Left hindlimb (tissue), 1 donor: ENCODE results near the gene MIER3.

Experiments used
- DNase-seq: peaks from one replicate; pipeline ENCODE4 v3.0.0-alpha.2; 2018

Gene MIER3

DNA sequence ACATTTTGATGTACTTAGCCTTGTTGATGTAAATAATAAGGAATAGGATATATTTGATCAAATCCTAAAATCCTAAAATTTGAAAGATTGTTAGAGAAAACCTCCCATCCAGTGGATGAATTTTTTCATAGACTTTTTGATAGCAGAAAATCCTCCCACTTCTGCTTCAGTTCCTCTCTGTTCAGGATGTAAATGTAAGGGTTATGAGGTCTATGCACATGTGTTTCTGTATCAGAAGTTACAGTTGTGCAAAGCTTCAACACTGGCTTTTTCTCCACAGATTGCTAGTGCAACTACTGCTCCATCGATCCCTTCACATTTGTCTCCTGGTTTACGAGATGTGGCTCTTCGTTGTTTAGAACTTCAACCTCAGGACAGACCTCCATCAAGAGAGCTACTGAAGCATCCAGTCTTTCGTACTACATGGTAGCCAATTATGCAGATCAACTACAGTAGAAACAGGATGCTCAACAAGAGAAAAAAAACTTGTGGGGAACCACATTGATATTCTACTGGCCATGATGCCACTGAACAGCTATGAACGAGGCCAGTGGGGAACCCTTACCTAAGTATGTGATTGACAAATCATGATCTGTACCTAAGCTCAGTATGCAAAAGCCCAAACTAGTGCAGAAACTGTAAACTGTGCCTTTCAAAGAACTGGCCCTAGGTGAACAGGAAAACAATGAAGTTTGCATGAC is 58.5 kb downstream of the MIER3 start:
- no peak for DNase-seq

DNA sequence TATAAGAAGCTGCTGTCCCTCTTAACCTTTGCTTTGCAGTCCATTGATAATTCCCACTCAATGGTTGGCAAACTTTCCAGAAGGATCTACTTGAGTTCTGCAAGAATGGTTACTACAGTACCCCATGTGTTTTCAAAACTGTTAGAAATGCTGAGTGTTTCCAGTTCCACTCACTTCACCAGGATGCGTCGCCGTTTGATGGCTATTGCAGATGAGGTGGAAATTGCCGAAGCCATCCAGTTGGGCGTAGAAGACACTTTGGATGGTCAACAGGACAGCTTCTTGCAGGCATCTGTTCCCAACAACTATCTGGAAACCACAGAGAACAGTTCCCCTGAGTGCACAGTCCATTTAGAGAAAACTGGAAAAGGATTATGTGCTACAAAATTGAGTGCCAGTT is 70.4 kb downstream of the MIER3 start:
- no peak for DNase-seq

DNA sequence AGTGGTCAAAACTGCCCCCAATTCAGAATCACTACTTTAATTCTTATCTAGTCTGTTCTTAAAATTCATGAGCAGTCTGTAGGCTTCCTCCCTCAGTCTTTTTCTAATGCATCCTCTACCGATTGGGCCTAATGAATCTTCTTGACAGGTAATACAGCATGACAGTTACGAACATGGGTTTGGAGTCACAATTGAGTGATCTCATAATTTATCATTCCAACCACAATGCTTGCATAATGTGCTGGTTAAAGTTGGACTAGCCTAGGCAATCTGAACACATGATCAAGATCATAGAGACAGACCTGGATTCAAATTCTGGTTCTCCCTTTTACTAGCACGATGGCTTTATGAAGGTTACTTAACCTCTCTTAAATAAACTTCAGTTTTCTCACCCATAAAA is 75.6 kb downstream of the MIER3 start:
- DNase-seq = no peak

DNA sequence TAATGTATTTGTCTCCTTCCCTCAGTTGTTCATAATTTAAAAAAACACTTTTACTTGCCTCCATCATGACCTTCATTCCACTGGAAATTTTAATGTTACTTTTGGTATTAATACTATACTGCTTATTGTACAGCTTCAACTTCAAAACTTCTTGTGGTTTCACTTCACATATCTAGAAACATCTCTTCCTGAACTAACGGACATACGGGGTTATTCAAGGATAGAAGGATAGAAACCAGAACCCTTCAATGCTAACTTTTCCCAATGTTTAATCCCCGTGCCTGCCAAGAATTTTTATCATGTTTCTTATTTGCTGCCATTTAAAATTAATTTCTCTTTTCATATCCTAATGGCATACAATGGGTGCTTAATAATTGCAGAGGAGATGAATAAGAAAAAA is 78.9 kb downstream of the MIER3 start:
- no peak for DNase-seq

DNA sequence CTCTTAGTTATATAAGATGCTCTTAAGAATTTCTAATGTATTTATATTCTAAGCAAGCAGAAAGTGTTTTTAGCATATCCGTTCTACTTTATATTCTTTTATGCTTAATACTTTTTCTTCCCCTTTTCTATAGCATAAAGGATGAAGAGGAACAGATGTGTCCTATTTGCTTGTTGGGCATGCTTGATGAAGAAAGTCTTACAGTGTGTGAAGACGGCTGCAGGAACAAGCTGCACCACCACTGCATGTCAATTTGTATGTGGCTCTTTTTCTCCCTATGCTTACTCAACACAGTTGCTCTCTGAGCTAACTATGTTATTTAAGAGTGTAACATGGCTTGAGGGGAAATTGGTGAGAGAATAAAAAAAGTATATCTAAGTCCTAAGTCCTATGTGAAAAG is 80.1 kb downstream of the MIER3 start:
- DNase-seq = no peak
